NOMO-1 treated with dmso at 0.1 percent for 144 hours (cell line): ENCODE measurements around the gene SLC12A4.

Experiments used
- DNase-seq: peaks from one replicate; lab custom pipeline; 2025; ENCODE audit not compliant: unreplicated experiment; lab: John Stamatoyannopoulos, UW

SLC12A4 gene

GRCh38 chr16:67902831-67903230 lies 65.6 kb downstream of the SLC12A4 start:
- DNase-seq = no peak

GRCh38 chr16:67901734-67902133 lies 66.7 kb downstream of the SLC12A4 start:
- no peak for DNase-seq

GRCh38 chr16:67897231-67897630 lies 71.2 kb downstream of the SLC12A4 start:
- DNase-seq = no peak

GRCh38 chr16:67893743-67894399 lies 74.6 kb downstream of the SLC12A4 start:
- DNase-seq = no peak
